Measurements from ENCODE around the gene CSRP3.

GRCh38 chr11:19163617-19164016 is 38.2 kb downstream of the CSRP3 start:
- TF ChIP-seq POLR2AphosphoS5 (IDR thresholded peaks at IDR 0.05): no peak
- TF ChIP-seq, protein P1, sequence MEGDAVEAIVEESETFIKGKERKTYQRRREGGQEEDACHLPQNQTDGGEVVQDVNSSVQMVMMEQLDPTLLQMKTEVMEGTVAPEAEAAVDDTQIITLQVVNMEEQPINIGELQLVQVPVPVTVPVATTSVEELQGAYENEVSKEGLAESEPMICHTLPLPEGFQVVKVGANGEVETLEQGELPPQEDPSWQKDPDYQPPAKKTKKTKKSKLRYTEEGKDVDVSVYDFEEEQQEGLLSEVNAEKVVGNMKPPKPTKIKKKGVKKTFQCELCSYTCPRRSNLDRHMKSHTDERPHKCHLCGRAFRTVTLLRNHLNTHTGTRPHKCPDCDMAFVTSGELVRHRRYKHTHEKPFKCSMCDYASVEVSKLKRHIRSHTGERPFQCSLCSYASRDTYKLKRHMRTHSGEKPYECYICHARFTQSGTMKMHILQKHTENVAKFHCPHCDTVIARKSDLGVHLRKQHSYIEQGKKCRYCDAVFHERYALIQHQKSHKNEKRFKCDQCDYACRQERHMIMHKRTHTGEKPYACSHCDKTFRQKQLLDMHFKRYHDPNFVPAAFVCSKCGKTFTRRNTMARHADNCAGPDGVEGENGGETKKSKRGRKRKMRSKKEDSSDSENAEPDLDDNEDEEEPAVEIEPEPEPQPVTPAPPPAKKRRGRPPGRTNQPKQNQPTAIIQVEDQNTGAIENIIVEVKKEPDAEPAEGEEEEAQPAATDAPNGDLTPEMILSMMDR (IDR thresholded peaks at IDR 0.05 in 8 of 11, conservative IDR thresholded peaks at IDR 0.05 in 3 of 11): no peak

Data from spleen (tissue), 7 donors.